Esophagus (tissue), 2 donors: ENCODE data around the gene PFN3. TPM values are rescaled to one million over a fixed set of nuclear protein-coding genes. Genes with fewer than 3 reads are reported as not detected.
A peak's percentile ranks its signal among the peaks of the same experiment; 100 is the strongest.
"Not testable (repeated sequence)": the region's sequence is repeated elsewhere in the genome, so short reads cannot be mapped to it uniquely, and the experiment has no call there.

ENCODE experiments used
- H3K27ac ChIP-seq, 2 donors: one replicate each; pipeline ENCODE4 v1.5.1; 2013; ENCODE audit warnings: low read depth in 2 of 2, mild to moderate bottlenecking in 2 of 2, inconsistent platforms in 1 of 2, low read length in 1 of 2, moderate library complexity in 1 of 2
- H3K27me3 ChIP-seq, 2 donors: one replicate each; pipeline ENCODE4 v1.6.1; 2013; ENCODE audit warnings: low read length in 2 of 2, control low read depth in 1 of 2, mild to moderate bottlenecking in 1 of 2; ENCODE audit not compliant: insufficient read depth in 2 of 2, control insufficient read depth in 1 of 2
- H3K36me3 ChIP-seq, 2 donors: one replicate each; pipeline ENCODE4 v1.6.1; 2013; ENCODE audit warnings: low read length in 1 of 2; ENCODE audit not compliant: control insufficient read depth in 2 of 2, insufficient read depth in 2 of 2
- H3K4me1 ChIP-seq, 2 donors: one replicate each; pipeline ENCODE4 v1.6.1; 2013; ENCODE audit warnings: low read length in 1 of 2; ENCODE audit not compliant: control insufficient read depth in 2 of 2, insufficient read depth in 2 of 2
- H3K4me3 ChIP-seq, 2 donors: one replicate each; pipeline ENCODE4 v1.5.1; 2013; ENCODE audit warnings: low read length in 2 of 2, mild to moderate bottlenecking in 2 of 2, low read depth in 1 of 2, moderate library complexity in 1 of 2
- H3K9me3 ChIP-seq, 2 donors: one replicate each; pipeline ENCODE4 v1.6.1; 2013; ENCODE audit warnings: mild to moderate bottlenecking in 2 of 2, low read depth in 1 of 2, low read length in 1 of 2, moderate library complexity in 1 of 2; ENCODE audit not compliant: control insufficient read depth in 2 of 2, insufficient read depth in 1 of 2
- WGBS, 2 donors: extraction: QIAGEN DNeasy Blood & Tissue Kit; methylation state at CpG; one replicate each; pipeline ENCODE4 v1.1.7; 2013; 5-methylcytosine and 5-hydroxymethylcytosine counted together
- polyA plus RNA-seq, 2 donors: library from polyadenylated mRNA; stranded (reverse); fragments of 200-250 nt; gene quantifications; one replicate each; pipeline ENCODE4 v1.2.3, GENCODE V29; 2013
- donor health status: healthy with polysubstance abuse.
- donor health status: Bipolar disorder and iron deficiency.

The PFN3 gene
- polyA plus RNA-seq, 2 donors = 0.21 TPM; not detected in 1

GRCh38 chr5:177425801-177426565 is 25.5 kb upstream of the PFN3 start:
- WGBS, 2 donors = 0 to 1% methylated on average over 50 to 52 of the region's 52 CpGs
- Histone ChIP-seq H3K36me3 (peaks cover 0 to 2% of the 10 kb centered on the region in 2 donors), H3K27ac (peak overlapping the region; percentile 98 to 99), H3K27me3 (no peaks in the 10 kb centered on the region), H3K4me3 (peak overlapping the region; percentile 58 to 60), H3K9me3 (no peaks in the 10 kb centered on the region), H3K4me1 (peaks cover 7 to 23% of the 10 kb centered on the region in 2 donors)

- Histone ChIP-seq H3K27me3 (no peaks in the 10 kb centered on the region), H3K27ac (peak overlapping the region; percentile 98 to 99), H3K9me3 (no peaks in the 10 kb centered on the region), H3K36me3 (no peaks in the 10 kb centered on the region), H3K4me3 (peak overlapping the region; percentile 58 to 60), H3K4me1 (peaks cover 7 to 16% of the 10 kb centered on the region in 2 donors)
- 39 to 47% methylated on average over 13 of the region's 13 CpGs for WGBS, 2 donors
Observed at GRCh38 chr5:177425196-177425800, 24.8 kb upstream of the PFN3 start.

GRCh38 chr5:177423671-177424070 is 23.2 kb upstream of the PFN3 start:
- WGBS, 2 donors = 82 to 90% methylated on average over 2 of the region's 2 CpGs

GRCh38 chr5:177421062-177421798 is 20.8 kb upstream of the PFN3 start:
- Histone ChIP-seq H3K36me3 (no peaks in the 10 kb centered on the region), H3K4me1 (no peaks in the 10 kb centered on the region), H3K27ac (no peak overlapping the region), H3K9me3 (no peaks in the 10 kb centered on the region), H3K27me3 (no peaks in the 10 kb centered on the region), H3K4me3 (no peak overlapping the region)
- 75 to 79% methylated on average over 6 of the region's 6 CpGs for WGBS, 2 donors

More at GRCh38 chr5:177423671-177424070, 23.2 kb upstream of the PFN3 start:
- no peak overlapping the region for H3K27ac ChIP-seq
- no peaks in the 10 kb centered on the region for H3K27me3 ChIP-seq
- no peaks in the 10 kb centered on the region for H3K9me3 ChIP-seq
- H3K36me3 ChIP-seq = no peaks in the 10 kb centered on the region
- peaks cover 7 to 11% of the 10 kb centered on the region in 2 donors for H3K4me1 ChIP-seq
- H3K4me3 ChIP-seq = no peak overlapping the region

- H3K9me3 ChIP-seq, H3K36me3 ChIP-seq, H3K4me1 ChIP-seq, H3K27me3 ChIP-seq, H3K4me3 ChIP-seq: not testable (repeated sequence)
- peak overlapping the region in 1 of 2 donors; percentile 22 for H3K27ac ChIP-seq
- 63 to 71% methylated on average over 7 of the region's 7 CpGs for WGBS, 2 donors
Observed at GRCh38 chr5:177420472-177420871, 20.0 kb upstream of the PFN3 start.

- Histone ChIP-seq H3K9me3 (no peaks in the 10 kb centered on the region), H3K27ac (no peak overlapping the region), H3K4me3 (no peak overlapping the region), H3K36me3 (no peaks in the 10 kb centered on the region), H3K4me1 (no peaks in the 10 kb centered on the region), H3K27me3 (no peaks in the 10 kb centered on the region)
- 83 to 84% methylated on average over 3 of the region's 3 CpGs for WGBS, 2 donors
Observed at GRCh38 chr5:177419046-177419445, 18.6 kb upstream of the PFN3 start.

- 86 to 87% methylated on average over 6 of the region's 6 CpGs for WGBS, 2 donors
- not testable (repeated sequence) for H3K4me3 ChIP-seq, H3K4me1 ChIP-seq, H3K36me3 ChIP-seq, H3K27me3 ChIP-seq, H3K27ac ChIP-seq, H3K9me3 ChIP-seq
Observed at GRCh38 chr5:177417081-177417480, 16.6 kb upstream of the PFN3 start.

- H3K4me1 ChIP-seq = peaks cover 0 to 3% of the 10 kb centered on the region in 2 donors
- WGBS, 2 donors = 73 to 82% methylated on average over 3 of the region's 3 CpGs
- no peaks in the 10 kb centered on the region for H3K27me3 ChIP-seq
- H3K9me3 ChIP-seq = no peaks in the 10 kb centered on the region
- no peaks in the 10 kb centered on the region for H3K36me3 ChIP-seq
- no peak overlapping the region for H3K4me3 ChIP-seq
- no peak overlapping the region for H3K27ac ChIP-seq
Observed at GRCh38 chr5:177414481-177414880, 14.0 kb upstream of the PFN3 start.

GRCh38 chr5:177412603-177413233 is 12.3 kb upstream of the PFN3 start:
- no peaks in the 10 kb centered on the region for H3K9me3 ChIP-seq
- H3K27me3 ChIP-seq = no peaks in the 10 kb centered on the region
- 53 to 57% methylated on average over 8 of the region's 8 CpGs for WGBS, 2 donors
- H3K4me3 ChIP-seq = no peak overlapping the region
- peaks cover 0 to 3% of the 10 kb centered on the region in 2 donors for H3K4me1 ChIP-seq
- H3K36me3 ChIP-seq = no peaks in the 10 kb centered on the region
- H3K27ac ChIP-seq = peak overlapping the region in 1 of 2 donors; percentile 17
